Measurements from ENCODE around the gene FRYL.
"Not testable (repeated sequence)": the region's sequence is repeated elsewhere in the genome, so short reads cannot be mapped to it uniquely, and the experiment has no call there.

FRYL gene

DNA sequence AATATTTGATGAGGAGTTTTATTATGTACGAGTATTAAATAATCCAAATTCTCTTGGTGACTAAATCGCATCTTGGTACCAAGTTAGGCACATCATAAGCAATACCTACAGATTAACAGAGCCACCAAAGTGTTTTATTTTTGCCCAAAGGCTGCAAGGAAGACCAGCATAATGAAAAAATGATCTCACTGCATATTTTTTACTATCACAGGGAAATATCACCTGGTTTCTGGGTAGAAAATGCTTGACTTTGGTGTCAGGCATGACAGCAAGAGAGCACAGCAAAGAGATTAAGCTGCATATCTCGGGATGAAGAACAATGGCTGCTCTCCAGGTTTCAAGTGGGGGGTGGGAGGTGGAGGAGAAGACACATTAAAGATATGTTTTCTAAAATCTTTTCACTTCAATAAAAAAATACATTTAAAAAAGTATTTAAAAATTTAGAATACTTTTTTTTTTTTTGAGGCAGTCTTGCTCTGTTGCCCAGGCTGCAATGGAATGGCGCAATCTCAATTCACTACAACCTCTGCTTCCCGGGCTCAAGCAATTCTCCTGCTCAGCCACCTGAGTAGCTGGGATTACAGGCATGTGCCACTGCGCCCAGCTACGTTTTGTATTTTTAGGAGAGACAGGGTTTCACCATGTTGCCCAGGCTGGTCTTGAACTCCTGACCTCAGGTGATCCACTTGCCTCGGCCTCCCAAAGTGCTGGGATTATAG lies 86.1 kb downstream of the FRYL start:
- DNase-seq, result no peak

DNA sequence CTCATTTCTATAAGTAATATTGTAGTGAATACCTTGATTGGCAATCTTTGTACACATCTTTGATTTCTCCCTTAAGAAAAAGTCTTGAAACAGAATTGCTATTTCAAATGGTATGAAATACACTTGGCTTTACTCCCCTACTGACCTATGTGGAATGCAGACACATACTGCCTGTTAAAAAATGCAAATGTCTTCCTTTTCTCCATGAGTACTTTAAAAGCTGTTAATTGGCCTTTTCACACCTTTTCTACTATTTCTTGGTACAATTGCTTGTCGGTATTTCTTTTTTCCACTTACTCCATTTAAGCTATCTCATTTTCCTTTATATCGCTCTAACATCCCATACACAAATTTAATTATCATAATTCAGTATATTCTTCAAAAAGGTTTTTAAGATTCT lies 87.2 kb downstream of the FRYL start:
- DNase-seq, result no peak

DNA sequence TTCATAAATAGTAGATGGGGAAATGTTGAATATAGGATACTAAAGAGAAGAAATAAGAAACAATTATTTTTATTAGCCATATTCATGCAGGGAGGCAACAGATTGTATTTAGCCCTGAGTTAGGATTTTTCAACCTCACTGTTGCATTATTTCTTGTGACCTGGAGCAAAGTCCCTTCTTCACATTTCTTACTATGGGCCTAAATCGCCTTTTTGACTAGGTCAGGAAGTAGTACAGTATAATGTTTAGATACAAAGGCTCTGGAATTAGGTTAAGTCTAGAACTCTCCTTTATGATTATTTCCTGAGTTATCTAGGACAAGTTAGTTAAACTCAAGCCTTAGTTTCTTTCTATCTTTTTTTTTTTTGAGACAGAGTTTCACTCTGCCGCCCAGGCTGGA lies 88.0 kb downstream of the FRYL start:
- DNase-seq, result no peak

DNA sequence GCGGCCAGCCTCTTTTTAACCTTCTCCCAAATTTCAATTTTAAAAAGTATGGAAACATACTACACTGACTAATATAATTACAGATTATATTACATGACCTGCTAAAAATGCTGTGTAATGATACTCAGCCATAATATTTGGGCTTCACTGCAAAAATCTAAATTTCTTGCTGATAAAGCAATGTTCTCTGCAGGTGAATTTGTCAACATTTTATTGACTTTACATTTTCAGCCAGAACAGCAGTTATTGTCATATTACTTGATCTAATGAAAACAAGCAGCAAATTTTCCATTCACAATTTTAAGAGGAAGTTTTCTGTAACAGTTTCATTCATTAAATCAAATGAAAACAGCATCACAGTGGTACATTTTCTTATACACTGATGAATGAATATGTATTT lies 91.1 kb downstream of the FRYL start:
- no peak for DNase-seq

DNA sequence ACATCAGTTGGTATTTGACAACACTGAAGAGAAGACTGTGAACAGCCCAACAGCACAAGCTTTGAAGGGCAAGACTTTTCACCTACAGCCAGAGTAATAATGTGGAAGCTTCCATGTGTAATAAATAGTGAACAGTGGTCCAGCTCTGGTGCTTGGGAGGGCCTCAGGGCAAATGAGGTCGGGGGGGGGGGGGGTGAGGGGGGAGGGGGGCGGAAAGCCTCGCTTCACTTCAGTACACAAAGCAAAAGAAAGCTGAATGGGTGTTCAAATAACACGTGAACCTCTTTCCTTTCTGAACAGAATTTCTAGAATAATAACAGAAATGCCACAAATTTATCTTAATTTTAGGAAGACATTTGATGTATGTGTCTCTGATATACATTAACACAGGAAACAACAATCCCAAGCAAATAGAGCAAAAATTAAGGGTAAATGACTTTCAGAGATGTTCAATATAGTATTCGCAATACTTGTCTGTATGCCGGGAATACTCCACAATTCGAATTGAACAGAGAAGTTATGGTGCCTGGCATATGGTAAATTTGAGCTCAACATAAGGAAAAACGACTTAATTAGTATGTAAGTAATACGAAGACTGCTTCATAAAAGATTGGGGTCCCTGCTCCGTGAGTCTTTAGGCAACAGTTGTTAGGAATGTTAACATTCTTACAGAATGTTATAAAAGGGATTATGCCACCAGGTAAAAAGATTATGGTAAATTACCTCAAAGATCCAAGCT lies 92.6 kb downstream of the FRYL start:
- DNase-seq, result peak; percentile 47

DNA sequence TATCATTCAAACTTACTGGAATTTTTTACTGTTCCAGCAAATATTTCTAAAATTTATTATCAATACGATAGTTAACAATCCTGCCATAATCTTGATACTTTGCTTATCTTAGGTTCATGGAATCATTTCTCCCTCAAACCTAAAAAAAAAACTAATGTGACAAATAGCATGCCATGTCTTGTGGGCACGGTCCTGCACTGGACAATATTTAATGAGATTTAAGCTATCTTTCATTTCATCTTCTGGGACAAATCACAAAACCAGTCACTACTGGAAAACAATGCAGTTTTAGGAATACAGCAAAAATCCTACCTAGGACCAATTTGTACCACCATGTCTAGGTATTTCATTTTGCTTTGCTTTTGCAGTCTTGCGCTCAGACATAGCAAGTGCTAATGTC lies 93.7 kb downstream of the FRYL start:
- no peak for DNase-seq

DNA sequence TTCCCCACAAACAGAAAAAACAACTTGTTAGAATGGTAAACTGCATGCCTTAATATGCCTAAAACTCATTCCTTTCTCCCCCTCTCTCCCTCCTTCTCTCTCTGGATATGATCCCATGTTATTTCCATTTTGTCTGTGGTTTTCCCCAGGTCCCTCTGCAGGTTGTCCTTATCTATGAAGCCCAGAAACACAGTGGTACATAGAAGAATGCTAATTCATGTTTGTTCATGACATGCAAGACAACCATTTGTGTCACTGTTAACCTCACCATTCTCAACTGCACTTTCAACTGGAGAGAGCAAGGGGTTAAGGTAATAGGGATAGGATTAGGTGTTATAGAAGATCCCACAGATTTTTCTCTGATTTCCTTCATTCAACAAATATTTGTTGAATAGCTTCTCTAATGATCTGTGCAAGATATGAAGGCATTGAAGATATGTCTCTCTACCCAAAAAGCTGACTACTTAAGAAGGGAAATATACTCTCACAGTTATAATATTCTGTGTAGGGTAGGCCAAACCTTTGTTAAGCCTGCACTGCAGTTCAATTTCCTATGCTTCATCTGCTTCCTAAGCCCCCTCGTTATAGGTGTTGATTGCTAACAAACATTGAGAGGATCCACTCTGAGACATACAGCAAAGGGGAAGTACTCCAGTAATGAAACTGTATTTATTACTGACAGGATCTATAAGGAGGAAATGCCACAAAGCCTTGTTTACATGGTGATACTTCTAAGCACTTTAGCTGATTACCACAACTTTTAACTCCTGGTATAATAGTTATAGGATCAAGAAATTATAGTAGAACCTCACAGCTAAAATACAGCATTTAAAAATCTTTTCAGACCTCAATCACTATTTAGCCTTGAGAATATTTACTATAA lies 96.1 kb downstream of the FRYL start:
- DNase-seq, result no peak

DNA sequence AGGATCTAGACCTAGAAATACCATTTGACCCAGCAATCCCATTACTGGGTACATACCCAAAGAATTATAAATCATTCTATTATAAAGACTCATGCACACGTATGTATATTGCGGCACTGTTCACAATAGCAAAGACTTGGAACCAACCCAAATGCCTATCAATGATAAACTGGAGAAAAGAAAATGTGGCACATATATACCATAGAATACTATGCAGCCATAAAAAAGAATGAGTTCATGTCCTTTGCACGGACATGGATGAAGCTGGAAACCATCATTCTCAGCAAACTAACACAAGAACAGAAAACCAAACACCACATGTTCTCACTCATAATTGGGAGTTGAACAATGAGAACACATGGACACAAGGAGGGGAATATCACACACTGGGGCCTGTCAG lies 97.2 kb downstream of the FRYL start:
- DNase-seq, result not testable (repeated sequence)

DNA sequence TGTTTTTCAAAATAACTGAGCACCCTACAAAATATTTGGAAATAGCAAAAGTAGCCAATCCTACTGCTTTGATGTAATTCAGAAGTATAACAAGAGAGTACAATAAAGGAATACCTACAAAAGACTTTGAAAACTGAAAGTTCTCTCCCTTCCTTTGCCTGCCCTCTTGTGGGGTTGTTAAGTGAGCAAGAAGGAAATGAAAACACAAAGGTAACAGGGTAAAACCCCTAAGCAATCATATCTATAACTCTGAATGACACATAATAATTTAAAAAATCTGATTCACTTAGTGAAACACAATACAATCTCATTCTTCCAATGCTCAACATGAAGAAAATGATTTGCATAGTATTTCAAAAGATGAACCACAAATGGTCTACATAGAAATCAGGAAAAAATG lies 98.2 kb downstream of the FRYL start:
- DNase-seq, result no peak

DNA sequence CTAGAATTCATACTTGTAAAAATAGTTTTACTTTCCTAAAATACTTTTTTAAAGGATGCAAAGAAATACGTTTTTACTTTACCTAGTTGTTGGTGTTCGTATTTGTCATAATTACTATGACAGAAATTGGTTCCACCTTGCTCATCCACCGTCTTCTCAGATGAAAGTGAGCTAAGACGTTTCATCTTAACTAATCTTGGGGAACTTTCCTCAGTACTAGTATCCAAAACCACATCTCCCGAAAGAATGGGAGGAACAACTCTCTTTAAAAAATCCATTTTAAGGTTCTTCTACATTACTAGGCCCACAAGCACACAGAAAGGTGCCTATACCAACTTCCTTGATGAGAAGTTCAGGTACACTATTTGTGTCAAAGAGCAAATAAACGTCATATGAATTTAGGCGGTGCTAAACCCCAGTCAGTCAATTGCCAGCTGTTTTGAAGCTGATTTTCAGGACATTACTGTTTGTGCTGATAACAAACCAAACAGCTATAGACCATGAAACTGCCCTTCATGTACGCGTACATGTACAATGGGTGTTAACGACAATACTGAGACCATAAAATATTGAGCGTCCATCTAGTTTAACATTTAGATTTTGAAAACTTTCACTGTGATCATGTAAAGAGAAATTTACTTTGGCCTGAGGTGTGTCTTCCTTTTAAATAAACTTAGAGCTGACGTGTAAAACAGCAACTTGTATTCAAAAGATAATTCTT lies 99.1 kb downstream of the FRYL start:
- DNase-seq, result no peak

DNA sequence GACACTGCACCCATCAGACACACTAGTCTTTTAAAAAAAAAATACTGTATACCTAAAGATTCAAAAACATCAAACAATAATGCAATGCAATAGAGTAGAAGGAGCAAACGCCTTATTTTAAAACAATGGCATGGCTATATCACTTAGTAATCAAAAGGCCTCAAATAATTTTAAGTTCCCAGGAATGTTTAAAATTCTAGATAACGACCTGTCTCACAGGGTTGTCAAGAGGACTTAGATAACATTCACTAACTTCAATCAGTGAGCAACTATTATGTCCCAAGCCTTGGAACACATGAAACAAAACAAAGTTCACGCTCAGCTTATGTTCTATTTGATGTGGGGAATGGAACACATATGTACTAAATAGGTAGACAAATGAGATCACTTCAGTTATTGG lies 106.5 kb downstream of the FRYL start:
- no peak for DNase-seq

DNA sequence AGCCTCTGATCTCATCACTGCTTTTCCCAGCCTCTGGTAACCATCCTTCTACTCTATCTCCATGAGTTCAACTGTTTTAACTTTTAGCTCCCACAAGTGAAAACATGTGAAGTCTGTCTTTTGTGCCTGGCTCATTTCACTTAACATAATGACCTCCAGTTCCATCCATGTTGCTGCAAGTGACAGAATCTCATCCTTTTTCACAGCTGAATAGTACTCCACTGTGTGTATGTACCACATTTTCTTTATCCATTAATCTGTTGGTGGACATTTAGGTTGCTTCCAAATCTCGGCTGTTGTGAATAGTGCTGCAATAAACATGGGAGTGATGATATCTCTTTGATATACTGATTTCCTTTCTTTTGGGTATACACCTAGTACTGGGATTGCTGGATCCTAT lies 109.5 kb downstream of the FRYL start:
- no peak for DNase-seq

DNA sequence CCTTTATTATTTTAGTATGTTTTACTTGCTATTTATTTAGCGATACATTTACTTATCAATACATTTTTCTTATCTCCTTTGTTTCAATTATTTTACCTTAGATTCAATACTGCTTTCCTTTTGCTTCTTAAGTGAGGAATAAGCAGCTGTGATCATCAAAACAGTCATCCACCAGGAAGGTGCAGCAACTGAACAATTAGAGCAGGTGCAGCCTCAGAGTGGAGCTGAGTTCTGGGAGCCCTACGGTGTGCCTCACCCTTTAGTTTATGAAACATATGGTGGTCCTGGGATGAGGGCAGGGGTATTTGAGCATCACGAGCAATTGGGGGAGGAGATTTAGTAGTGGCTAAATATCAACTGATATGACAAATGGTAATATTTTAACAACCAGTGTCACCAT lies 111.0 kb downstream of the FRYL start:
- no peak for DNase-seq

DNA sequence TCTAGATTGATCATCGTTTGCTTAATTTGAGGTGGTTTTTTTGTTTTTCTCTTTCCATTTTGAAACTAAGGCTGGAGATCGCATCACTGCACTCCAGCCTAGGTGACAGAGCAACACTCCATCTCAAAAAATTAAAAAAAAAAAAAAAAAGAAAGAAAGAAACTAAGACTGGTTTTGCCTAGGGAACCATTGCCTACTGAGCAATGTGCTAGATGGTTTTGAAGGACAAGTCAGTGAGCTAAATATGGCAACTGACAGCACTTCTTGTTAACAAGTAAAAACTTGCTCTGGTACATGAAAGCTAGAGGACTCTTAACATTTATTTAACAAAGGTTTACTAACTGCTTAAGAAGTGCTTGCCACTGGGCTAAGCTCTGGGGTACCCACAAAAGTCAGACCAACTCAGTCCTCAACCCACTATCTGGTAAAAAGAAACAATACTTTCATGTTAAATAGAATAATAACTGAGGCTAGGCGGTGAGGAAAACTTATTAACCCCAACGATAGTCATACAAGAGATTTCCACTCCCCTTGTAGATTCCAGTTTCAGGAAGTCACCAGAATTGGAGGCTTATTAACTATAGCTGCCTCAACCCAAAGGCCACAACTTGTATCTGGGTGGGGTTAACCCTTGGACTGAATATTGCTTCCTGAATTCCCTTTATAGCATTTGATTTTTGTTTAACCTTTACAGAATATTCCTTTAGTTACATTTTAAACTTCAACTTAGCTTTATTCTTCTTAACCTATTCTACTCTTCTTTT lies 111.6 kb downstream of the FRYL start:
- DNase-seq, result no peak

DNA sequence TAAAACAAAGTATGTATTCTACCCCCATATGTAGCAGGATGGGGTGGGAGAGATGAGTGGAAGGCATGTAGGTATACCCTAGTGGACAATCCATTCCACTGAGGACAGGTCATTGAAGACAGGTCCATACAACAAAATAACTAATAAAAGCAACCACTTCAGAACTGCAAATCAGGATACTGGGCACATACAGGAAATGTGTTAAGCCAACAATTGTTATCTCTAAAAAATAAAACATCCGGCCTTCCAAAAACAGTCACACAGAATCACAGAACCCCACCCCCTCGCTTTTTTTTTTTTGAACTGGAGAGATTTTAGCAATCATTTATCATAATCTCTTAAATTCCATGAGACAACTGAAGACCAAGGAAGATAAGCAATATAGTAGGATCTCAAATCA lies 112.9 kb downstream of the FRYL start:
- DNase-seq, result no peak

DNA sequence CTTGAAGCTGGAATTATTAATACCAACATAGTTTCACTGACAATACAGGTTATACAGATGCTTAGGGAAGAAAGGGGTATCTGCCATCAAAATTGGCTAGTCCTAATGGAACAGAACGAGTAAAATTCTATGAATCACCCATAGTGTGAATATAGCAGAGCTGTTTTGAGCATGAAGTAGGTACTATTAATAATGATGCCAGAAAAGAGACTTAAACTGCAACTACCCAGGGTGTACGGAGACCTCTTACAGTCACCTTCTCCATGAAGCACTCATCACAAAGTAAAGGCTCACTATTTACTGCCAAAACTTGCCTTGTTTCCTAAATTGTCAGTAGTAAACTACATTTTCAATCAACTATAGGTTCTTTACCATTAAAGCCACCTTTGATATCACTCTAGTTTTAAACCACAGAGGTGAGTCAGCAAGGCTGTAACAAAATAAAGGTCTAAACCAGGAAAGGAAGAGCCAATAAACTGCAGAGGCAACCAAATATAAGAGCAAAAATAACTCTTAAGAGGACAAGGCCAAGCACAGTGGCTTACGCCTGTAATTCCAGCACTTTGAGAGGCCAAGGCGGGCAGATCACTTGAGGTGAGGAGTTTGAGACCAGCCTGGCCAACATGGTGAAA lies 114.4 kb downstream of the FRYL start:
- DNase-seq, result no peak

DNA sequence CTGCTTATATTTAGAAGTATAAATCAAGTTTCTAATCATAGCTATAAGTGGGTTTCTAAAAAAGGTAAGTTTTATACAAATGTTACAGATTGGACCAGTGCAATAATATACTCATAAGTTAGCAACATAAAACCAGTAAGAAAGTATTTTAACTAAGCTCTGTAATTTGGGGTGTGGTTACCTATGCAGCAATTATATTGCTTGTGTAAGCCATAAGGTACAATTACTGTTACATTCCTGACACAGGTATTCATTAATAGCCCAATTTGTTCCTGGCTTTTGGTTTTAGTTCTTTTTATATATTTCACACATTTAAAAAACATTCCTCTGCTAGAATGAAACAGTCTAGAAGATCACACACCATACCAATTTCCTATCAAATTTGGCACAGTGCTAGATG lies 115.1 kb downstream of the FRYL start:
- DNase-seq, result no peak

DNA sequence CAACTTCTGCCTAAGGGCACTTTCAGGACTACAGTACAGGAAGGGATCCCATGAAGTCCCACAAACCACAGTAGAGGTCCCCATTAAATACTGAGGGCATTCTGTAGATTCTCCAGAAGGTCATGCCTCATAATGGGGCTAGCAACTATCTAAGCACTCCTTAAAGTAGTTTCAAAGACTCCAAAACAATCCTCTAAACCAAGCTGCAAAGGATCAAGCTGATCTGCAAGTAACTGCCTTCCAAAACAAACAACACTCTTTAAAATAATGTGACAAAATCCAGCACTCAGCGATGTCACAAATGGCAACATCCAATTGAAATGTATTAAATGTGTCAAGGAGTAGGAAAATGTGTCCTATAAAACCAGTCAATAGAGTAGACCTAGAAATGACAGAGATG lies 118.7 kb downstream of the FRYL start:
- DNase-seq, result no peak

DNA sequence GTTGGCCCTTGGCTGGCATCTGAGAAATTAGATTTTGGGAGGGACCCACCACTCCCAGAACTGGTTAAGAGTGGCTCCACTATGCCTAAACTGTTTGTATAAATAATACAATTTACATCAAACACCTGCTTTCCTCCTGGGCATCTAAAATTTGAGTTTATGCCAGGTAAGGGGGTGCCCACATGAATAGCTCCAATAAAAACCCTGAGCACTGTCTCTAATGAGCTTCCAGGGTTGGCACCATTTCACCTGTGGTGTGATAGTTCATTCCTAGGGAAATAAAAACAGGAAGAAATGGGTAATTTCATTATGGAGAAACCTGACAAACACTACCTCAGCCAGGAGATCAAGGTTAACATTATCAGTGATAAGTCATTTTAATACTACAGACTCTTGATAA lies 119.7 kb downstream of the FRYL start:
- no peak for DNase-seq

DNA sequence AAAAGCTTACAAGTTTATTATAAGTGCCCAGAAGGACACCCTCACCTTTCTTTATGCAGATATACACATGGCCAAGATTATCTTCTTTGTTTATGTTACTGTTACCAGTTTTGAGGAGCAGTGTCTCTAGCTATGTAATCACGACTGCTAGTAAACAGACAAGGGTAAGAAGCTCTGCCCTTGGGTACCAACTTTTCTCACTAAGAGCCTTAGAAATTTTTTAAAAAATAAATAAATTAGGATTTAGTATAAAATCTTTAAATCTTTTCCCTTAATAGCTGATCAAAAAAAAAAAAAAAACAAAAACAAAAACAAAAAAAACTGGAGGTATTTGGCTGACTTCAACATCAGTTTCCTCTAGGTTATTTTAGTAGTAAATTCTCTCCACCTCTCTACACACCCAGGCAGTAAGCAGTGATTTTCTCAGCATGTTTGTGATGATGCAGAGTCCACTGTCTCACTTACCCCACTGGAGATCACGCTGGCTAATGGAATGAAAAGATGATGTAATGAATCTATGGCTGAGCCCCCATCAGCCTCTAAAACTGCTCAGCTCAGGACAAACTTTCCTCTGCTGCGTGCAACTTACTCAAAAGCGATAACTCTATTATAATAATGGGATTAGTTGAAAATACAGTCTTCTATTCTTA lies 125.9 kb downstream of the FRYL start:
- DNase-seq, result no peak

All from islet precursor cell (in vitro differentiated cells).